Measurements from ENCODE around the gene HTRA3. TPM values are rescaled to one million over a fixed set of nuclear protein-coding genes. Genes with fewer than 3 reads are reported as not detected.

HTRA3 gene
- total and polyA plus RNA-seq, 7 donors, result 7.2 to 26.4 (median 14.0) TPM

DNA sequence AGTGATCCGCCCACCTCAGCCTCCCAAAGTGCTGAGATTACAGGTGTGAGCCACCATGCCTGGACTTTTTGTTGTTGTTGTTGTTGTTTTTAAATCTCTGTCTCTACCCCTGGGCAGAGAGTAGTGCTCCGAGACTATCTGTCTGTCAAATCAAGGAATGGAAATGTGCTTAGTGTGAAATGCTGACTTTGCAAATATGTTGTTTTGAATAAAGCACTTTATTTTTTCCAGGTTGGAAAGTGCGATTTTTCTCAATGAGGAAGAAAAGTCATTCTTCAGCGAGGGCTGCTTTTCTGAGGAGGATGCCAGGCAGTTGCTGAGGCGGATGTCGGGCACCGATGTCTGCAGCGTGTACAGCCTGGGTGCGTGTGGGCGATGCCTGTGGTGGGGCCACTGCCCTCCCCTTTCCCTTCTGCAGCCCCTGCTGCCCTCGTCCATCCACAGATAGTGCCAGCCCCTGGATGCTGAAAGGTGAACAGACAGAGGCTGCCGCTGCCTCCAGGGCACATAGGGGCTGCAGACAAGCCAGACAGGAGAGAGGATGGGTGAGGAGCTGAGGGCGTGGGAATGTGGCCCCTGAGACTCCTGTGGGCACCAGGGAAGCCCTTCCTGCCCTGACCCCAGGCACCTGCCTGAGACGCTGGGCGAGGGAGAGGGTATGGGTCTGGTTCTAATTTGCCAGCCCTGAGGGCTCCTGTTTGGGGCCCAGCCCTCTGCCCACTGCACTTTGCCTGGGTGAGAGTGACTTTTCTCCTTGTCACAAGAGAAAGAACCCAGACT is 46.8 kb upstream of the HTRA3 start:
- DNase-seq (no peak), ATAC-seq (no peak)
- TF ChIP-seq, protein P1, sequence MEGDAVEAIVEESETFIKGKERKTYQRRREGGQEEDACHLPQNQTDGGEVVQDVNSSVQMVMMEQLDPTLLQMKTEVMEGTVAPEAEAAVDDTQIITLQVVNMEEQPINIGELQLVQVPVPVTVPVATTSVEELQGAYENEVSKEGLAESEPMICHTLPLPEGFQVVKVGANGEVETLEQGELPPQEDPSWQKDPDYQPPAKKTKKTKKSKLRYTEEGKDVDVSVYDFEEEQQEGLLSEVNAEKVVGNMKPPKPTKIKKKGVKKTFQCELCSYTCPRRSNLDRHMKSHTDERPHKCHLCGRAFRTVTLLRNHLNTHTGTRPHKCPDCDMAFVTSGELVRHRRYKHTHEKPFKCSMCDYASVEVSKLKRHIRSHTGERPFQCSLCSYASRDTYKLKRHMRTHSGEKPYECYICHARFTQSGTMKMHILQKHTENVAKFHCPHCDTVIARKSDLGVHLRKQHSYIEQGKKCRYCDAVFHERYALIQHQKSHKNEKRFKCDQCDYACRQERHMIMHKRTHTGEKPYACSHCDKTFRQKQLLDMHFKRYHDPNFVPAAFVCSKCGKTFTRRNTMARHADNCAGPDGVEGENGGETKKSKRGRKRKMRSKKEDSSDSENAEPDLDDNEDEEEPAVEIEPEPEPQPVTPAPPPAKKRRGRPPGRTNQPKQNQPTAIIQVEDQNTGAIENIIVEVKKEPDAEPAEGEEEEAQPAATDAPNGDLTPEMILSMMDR (IDR thresholded peaks at IDR 0.05), result no peak
- Histone ChIP-seq H3K4me1 (peaks cover under 1% of the 10 kb centered on the region), H3K9me3 (no peaks in the 10 kb centered on the region), H3K36me3 (ENCODE audit: insufficient read depth in 1 of 2, low read depth in 1 of 2) (no peaks in the 10 kb centered on the region), H3K27ac (no peak overlapping the region), H3K27me3 (ENCODE audit: insufficient read depth in 3 of 3, low read length in 2 of 3) (no peaks in the 10 kb centered on the region), H3K4me3 (no peak overlapping the region)
- intact Hi-C loops (cut with DNase I), result no loop called here
- 94 to 95% (median 95%) methylated on average over 15 of the region's 15 CpGs for WGBS, 3 donors

DNA sequence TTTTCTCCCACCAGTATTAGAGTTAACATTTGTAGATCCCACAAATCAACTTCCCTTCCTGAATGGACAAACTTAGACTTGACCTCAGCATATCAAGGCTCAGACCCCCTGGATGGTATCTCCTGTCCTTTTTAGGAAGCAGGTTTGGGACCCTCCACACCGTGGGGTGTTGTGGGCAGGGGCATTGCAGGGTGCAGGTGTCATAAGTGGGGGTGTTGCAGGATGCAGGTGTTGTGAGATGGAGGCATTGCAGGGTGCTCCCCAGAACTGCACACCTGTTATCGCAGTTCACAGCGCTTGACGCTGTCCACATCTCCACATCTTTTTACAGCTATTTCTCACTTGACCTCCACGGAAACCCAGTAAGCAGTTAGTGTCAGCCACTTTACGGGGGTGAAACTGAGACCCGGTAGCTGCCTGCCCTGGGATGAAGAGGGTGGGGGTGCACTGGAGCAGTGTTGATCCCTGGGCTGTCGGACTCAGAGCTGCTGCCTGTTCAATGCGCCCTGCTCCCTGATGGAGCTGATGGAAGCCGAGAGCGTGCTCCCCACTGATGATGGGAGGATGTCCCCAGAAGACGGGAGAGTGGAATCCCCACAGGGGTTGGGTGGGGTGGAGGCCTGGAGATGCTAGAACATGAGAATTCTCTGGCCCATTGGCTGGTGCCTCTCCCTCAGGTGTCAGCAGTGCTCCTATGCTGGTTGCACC is 45.1 kb upstream of the HTRA3 start:
- no peaks in the 10 kb centered on the region for H3K27me3 ChIP-seq (ENCODE audit: insufficient read depth in 3 of 3, low read length in 2 of 3)
- intact Hi-C loops (cut with DNase I), result no loop called here
- H3K4me3 ChIP-seq, result no peak overlapping the region
- H3K27ac ChIP-seq, result no peak overlapping the region
- peaks cover 13% of the 10 kb centered on the region for H3K4me1 ChIP-seq
- WGBS, 3 donors, result 84 to 92% (median 87%) methylated on average over 12 of the region's 12 CpGs
- TF ChIP-seq, protein P1 (IDR thresholded peaks at IDR 0.05), result no peak
- ATAC-seq (no peak), DNase-seq (no peak)
- no peaks in the 10 kb centered on the region for H3K36me3 ChIP-seq (ENCODE audit: insufficient read depth in 1 of 2, low read depth in 1 of 2)
- no peaks in the 10 kb centered on the region for H3K9me3 ChIP-seq

DNA sequence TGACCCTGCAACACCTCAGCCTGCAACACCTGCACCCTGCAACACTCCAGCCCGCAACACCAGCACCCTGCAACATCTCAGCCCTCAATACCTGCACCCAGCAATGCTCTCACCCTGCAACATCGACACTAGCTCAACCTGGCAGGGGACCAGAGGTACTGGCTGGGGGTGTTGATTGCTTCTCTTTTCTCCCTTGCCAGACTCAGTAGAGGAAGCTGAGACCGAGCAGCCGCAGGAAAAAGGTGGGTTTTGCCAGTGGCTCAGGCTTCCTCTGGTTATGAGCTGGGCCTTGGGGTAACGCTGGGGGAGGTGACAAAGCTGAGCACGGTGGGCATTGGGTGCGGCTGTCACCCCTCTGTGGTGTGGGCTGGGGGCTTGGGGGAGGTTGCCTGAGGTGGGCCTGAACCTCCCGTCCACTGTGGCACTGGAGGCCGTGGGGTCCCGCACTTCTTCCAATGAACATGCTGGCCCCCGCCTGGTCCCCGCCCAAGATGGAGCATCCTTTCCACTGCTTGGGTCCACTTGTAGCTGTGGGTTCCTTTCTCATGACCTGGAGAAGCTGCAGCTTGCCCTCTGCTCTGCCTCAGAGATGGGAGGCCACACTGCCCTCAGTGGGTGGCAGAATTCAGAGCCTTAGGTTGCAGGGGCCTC is 44.5 kb upstream of the HTRA3 start:
- no peak for ATAC-seq
- TF ChIP-seq, protein P1 (IDR thresholded peaks at IDR 0.05), result no peak
- Histone ChIP-seq H3K27ac (no peak overlapping the region), H3K9me3 (no peaks in the 10 kb centered on the region), H3K4me3 (no peak overlapping the region), H3K36me3 (ENCODE audit: insufficient read depth in 1 of 2, low read depth in 1 of 2) (no peaks in the 10 kb centered on the region), H3K27me3 (ENCODE audit: insufficient read depth in 3 of 3, low read length in 2 of 3) (no peaks in the 10 kb centered on the region), H3K4me1 (peaks cover 13% of the 10 kb centered on the region)
- intact Hi-C loops (cut with DNase I), result no loop called here
- DNase-seq, result no peak
- WGBS, 3 donors, result 74 to 88% (median 81%) methylated on average over 11 to 12 of the region's 12 CpGs

DNA sequence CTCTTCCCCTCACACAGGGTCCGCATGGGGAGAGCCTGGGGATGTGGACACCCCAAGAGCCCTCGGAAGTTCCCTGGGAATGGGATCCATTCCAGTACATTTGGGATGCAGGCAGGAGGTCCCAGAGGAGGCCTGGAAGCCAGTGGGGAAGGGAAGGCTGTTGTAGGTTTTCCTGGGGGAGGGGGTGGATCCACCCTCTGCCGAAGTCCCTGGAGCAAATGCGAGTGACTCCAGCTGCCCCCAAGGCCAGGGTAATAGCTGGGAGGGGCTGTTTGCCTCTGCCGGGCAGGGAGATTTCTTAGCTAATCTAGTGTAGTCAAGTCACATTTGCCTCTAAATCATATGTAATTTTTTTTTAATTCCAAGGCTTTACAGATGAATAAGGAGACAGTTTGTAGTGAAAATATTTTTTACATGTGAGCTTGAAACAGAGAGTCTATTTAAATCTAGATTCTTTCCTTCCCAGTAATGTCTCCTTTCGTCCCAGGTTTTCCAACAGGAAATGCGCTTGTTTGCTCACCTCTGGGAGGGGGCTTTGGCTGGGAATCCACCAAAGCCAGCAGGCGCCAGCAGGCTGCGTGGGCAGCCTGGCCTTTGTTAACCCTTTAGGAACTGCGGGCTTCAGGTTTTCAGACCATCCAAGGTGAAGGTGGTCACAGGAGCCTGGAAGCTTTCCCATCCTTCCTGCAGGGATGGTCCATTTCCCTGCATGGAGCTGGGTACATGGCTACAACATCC is 43.7 kb upstream of the HTRA3 start:
- intact Hi-C loops (cut with DNase I), result no loop called here
- H3K9me3 ChIP-seq, result no peaks in the 10 kb centered on the region
- ATAC-seq, result no peak
- no peak overlapping the region for H3K27ac ChIP-seq
- TF ChIP-seq, protein P1 (IDR thresholded peaks at IDR 0.05), result no peak
- no peaks in the 10 kb centered on the region for H3K27me3 ChIP-seq (ENCODE audit: insufficient read depth in 3 of 3, low read length in 2 of 3)
- 64 to 78% (median 69%) methylated on average over 10 of the region's 10 CpGs for WGBS, 3 donors
- H3K4me3 ChIP-seq, result no peak overlapping the region
- no peak for DNase-seq
- no peaks in the 10 kb centered on the region for H3K36me3 ChIP-seq (ENCODE audit: insufficient read depth in 1 of 2, low read depth in 1 of 2)
- H3K4me1 ChIP-seq, result peaks cover 13% of the 10 kb centered on the region

All from psoas muscle (tissue), 8 donors.